WI38 (cell line): ENCODE measurements around the gene POLR3C.
A peak's percentile ranks its signal among the peaks of the same experiment; 100 is the strongest.

Experiments used
- H3K4me3 ChIP-seq: 2 replicates; pipeline ENCODE4 v1.5.1; 2011; ENCODE audit warnings: low read depth, mild to moderate bottlenecking, control low read depth, low read length
- TF ChIP-seq, protein P1 (sequence below): IDR thresholded peaks from 2 replicates; pipeline ENCODE4 v1.5.1; 2012; ENCODE audit warnings: low read depth, mild to moderate bottlenecking, control low read depth, low read length

POLR3C gene, protein sequence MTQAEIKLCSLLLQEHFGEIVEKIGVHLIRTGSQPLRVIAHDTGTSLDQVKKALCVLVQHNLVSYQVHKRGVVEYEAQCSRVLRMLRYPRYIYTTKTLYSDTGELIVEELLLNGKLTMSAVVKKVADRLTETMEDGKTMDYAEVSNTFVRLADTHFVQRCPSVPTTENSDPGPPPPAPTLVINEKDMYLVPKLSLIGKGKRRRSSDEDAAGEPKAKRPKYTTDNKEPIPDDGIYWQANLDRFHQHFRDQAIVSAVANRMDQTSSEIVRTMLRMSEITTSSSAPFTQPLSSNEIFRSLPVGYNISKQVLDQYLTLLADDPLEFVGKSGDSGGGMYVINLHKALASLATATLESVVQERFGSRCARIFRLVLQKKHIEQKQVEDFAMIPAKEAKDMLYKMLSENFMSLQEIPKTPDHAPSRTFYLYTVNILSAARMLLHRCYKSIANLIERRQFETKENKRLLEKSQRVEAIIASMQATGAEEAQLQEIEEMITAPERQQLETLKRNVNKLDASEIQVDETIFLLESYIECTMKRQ

DNA sequence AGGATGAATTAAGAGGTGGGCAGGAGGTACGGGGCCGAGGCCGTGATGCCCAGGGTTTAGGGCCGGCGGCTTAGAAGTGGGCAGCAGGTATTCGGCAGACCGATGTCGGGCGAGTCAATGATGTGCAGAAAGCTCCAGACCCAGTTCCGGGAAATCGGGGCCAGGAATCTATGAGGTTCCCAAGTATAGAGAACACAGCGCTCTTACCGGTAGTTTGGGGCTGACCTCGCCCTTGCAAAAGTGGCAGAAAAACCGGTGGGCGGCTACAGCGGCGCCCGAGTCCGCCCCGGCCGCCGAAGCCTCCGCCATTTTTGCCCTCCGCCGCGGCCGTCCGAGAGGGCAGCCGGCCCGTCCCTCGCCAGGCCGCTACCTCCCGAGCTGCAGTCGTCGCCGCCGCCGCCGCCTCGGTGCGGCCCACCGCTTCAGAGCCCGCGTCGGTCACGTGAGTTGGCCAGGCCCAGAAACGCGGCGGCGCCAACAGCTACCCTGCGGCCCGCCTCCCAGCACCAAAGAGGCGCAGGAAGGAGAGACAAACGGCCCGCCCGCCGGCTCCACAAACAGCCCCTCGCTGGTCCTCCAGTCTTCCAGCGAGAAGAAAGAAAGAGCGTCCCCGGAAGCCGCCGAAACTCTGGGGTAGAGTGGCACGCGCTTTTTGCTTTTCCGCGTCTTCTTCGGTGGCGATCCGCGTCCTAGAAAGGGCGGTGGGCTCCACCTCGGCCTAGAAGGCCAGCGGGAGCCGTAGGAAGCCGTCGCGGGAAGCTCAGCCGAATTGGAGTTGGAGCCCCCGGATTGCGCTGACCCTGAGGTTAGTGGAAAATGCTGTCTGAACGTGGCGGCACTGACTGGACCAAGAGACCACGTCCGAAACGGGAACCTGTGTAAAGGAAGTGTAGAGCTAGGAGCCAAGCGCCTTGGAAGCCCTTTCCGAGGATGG is at the start of gene POLR3C, which contains the start of gene RNF115:
POLR3C (plus strand) TSS at position 636 of the 934 bp plus-strand sequence. CDS start 1,577 bp downstream, outside the sequence.
RNF115 (minus strand) TSS at position 531 of the 934 bp plus-strand sequence; CDS start at position 309, 222 bp downstream.
- TF ChIP-seq, protein P1, sequence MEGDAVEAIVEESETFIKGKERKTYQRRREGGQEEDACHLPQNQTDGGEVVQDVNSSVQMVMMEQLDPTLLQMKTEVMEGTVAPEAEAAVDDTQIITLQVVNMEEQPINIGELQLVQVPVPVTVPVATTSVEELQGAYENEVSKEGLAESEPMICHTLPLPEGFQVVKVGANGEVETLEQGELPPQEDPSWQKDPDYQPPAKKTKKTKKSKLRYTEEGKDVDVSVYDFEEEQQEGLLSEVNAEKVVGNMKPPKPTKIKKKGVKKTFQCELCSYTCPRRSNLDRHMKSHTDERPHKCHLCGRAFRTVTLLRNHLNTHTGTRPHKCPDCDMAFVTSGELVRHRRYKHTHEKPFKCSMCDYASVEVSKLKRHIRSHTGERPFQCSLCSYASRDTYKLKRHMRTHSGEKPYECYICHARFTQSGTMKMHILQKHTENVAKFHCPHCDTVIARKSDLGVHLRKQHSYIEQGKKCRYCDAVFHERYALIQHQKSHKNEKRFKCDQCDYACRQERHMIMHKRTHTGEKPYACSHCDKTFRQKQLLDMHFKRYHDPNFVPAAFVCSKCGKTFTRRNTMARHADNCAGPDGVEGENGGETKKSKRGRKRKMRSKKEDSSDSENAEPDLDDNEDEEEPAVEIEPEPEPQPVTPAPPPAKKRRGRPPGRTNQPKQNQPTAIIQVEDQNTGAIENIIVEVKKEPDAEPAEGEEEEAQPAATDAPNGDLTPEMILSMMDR, result no peak
- H3K4me3 ChIP-seq, result peak within 1 kb of the TSS; percentile 80

DNA sequence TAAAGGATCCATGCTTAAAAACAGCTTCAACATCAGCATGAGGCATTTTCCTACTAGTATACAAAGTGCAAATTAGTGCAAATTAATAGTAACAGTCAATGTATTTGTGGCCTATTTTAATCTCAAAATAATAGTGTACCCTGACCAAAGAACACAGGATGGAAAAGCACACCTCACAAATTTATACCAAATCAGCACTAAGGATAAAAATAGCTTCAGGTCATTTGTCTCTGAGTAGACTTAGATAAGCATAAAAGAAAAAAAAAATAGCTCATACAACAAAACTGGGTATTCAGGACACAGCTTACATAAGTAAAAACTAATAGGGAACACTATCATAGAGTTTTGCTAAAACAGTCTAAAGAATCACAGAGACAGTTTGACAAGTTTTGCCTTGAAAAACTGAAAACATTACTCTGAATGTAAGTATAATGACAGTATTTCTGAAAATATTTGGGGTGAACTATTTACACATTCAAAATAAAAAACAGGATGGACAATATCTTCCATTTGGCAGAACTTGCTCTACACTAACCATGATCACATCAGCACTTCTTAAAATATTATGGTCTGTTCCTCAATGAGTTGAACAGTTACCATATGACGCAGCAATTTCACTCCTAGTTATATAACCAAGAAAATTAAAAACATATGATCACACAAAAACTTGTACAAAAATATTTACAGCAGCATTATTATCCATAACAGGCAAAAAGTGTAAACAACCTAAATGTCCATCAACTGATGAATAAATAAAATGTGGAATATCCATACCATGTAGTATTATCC is 46.4 kb upstream of the POLR3C start:
- H3K4me3 ChIP-seq, result no peak overlapping the region
- TF ChIP-seq, protein P1, result no peak

DNA sequence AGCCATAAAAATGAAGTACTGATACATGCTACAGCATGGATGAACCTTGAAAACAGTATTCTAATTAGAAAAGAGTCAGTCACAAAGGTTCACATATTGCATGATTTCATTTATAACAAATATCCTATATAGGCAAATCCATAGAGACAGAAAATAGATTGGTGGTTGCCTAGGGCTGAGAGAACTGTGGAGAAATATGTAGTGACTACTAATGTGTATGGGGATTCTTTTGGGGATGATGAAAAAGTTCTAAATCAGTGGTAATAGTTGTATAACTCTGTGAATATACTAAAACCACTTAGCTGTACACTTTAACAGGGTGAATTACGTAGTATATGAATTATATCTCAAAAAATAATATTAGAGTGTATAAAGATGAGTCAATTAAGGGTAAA is 45.9 kb upstream of the POLR3C start:
- H3K4me3 ChIP-seq, result no peak overlapping the region
- TF ChIP-seq, protein P1, result no peak

DNA sequence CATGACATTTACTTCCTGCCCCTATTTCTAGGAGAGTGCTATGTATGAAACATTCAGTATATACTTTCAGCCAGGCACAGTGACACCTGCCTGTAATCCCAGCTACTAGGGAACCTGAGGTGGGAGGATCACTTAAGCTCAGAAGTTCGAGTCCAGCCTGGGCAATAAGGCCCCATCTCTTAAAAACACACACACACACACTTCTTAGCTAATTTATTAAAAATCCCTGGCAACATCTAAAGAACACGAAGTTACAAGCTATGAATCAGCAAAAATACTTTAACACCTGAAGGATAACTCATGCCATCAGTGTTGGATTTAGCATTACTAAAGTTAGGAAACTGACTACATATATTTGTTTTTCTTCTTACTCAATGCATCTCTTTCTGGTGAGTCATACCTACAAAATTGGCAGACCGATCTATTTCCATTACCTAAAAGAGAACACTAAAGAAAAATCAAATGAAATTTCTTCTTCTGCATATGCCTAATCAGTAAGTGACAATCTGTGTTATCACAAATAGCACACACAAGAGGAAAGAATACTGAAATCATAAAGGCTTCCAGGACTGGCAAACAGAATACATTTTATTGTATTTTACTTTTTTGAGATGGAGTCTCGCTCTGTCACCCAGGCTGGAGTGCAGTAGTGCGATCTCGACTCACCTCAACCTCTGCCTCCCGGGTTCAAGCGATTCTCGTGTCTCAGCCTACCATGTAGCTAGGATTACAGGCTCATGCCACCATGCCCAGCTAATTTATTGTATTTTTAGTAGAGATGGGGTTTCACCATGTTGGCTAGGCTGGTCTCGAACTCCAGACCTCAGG is 41.5 kb upstream of the POLR3C start:
- H3K4me3 ChIP-seq, result no peak overlapping the region

DNA sequence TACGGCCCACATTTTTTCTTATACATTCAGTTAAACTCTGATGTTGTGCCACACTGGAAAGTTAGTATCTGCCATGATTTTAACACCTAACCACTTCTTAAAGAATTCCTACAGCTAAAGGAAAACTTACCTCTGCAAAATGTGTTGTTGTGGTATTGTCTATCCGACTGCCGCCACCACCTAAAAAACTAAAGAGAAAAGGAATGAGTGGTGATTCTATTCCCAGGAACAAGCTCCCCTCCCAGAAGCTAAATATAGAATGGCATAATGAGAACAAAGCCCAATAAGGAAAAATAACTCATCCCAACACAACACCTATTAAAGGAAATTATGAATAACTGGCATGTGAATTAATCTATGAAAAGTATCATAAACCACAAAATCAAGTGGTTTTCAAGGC is 39.6 kb upstream of the POLR3C start:
- TF ChIP-seq, protein P1, result no peak
- peak overlapping the region; percentile 4; the same call in 1 of the 2 replicates for H3K4me3 ChIP-seq

More for the DNA sequence above, 41.5 kb upstream of the POLR3C start:
- TF ChIP-seq, protein P1, result no peak

DNA sequence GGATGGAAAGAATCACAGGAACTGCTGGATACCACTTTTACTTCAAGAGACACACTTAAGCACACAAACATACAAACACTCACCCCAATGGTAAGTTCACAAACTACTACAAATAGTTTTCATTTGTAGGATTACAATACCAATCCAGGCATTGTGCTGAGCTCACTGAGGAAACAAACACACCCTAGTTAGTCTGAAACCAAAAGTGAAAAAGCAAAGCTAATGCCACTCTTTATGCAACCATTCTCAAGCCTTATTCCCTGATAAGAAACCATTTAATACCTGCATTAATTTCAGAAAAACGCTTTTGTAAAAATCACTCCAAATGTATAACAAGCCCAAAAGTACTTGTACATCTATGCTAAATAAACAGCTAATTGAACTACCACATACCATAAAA is 38.5 kb upstream of the POLR3C start:
- H3K4me3 ChIP-seq, result no peak overlapping the region
- TF ChIP-seq, protein P1, result no peak
